Measurements from ENCODE around the gene NCOA5.
A peak's percentile ranks its signal among the peaks of the same experiment; 100 is the strongest.

NCOA5 gene

GRCh38 chr20:46089417-46090388 is at the start of gene NCOA5:
TSS of gene NCOA5 (minus strand) at chr20:46089962. CDS start at chr20:46079424, 10,538 bp downstream.
- peak; percentile 52 for TF ChIP-seq CTCF (IDR thresholded peaks at IDR 0.05)
- H3K27me3 ChIP-seq (ENCODE audit: control insufficient read depth, insufficient read depth, low read length): no peaks in the 10 kb centered on the region
- peak within 1 kb of the TSS; percentile 94 for H2AFZ ChIP-seq
- H3K4me3 ChIP-seq (ENCODE audit: low read depth, low read length): peak within 1 kb of the TSS; percentile 93
- no peaks in the 10 kb centered on the region for H3K9me3 ChIP-seq (ENCODE audit: control insufficient read depth, low read length)
- H3K9ac ChIP-seq: peak within 1 kb of the TSS; percentile 71
- peaks cover 45% of the 10 kb centered on the region for H3K79me2 ChIP-seq
- H3K36me3 ChIP-seq (ENCODE audit: control insufficient read depth, insufficient read depth, low read length): no peaks in the 10 kb centered on the region
- H3K27ac ChIP-seq: peak within 1 kb of the TSS; percentile 98
- H3K4me2 ChIP-seq (ENCODE audit: low read length): peak within 1 kb of the TSS; percentile 68
- H3K4me1 ChIP-seq: peaks cover 19% of the 10 kb centered on the region

GRCh38 chr20:46139266-46139889 is 49.6 kb upstream of the NCOA5 start:
- Histone ChIP-seq H2AFZ (no peak overlapping the region), H3K27me3 (ENCODE audit: control insufficient read depth, insufficient read depth, low read length) (no peaks in the 10 kb centered on the region), H3K9ac (no peak overlapping the region), H3K4me3 (ENCODE audit: low read depth, low read length) (no peak overlapping the region), H3K9me3 (ENCODE audit: control insufficient read depth, low read length) (no peaks in the 10 kb centered on the region), H3K27ac (no peak overlapping the region), H3K4me2 (ENCODE audit: low read length) (no peak overlapping the region), H3K79me2 (no peaks in the 10 kb centered on the region), H3K4me1 (no peaks in the 10 kb centered on the region), H3K36me3 (ENCODE audit: control insufficient read depth, insufficient read depth, low read length) (no peaks in the 10 kb centered on the region)
- TF ChIP-seq CTCF (IDR thresholded peaks at IDR 0.05): no peak

GRCh38 chr20:46137816-46138215 is 48.1 kb upstream of the NCOA5 start:
- TF ChIP-seq CTCF (IDR thresholded peaks at IDR 0.05): no peak
- H3K4me2 ChIP-seq (ENCODE audit: low read length): no peak overlapping the region
- H2AFZ ChIP-seq: no peak overlapping the region
- H3K27ac ChIP-seq: no peak overlapping the region
- no peak overlapping the region for H3K4me3 ChIP-seq (ENCODE audit: low read depth, low read length)
- no peaks in the 10 kb centered on the region for H3K27me3 ChIP-seq (ENCODE audit: control insufficient read depth, insufficient read depth, low read length)
- no peaks in the 10 kb centered on the region for H3K9me3 ChIP-seq (ENCODE audit: control insufficient read depth, low read length)
- H3K36me3 ChIP-seq (ENCODE audit: control insufficient read depth, insufficient read depth, low read length): no peaks in the 10 kb centered on the region
- no peaks in the 10 kb centered on the region for H3K79me2 ChIP-seq
- H3K4me1 ChIP-seq: no peaks in the 10 kb centered on the region
- H3K9ac ChIP-seq: no peak overlapping the region

GRCh38 chr20:46135856-46136633 is 46.3 kb upstream of the NCOA5 start:
- H3K4me2 ChIP-seq (ENCODE audit: low read length): no peak overlapping the region
- no peak overlapping the region for H2AFZ ChIP-seq
- no peak overlapping the region for H3K27ac ChIP-seq
- no peaks in the 10 kb centered on the region for H3K36me3 ChIP-seq (ENCODE audit: control insufficient read depth, insufficient read depth, low read length)
- no peak for TF ChIP-seq CTCF (IDR thresholded peaks at IDR 0.05)
- H3K27me3 ChIP-seq (ENCODE audit: control insufficient read depth, insufficient read depth, low read length): no peaks in the 10 kb centered on the region
- peaks cover 7% of the 10 kb centered on the region for H3K4me1 ChIP-seq
- no peaks in the 10 kb centered on the region for H3K79me2 ChIP-seq
- H3K9ac ChIP-seq: no peak overlapping the region
- H3K9me3 ChIP-seq (ENCODE audit: control insufficient read depth, low read length): no peaks in the 10 kb centered on the region
- H3K4me3 ChIP-seq (ENCODE audit: low read depth, low read length): no peak overlapping the region

Data from parathyroid adenoma (tissue), 2 donors.